HG03442 (cell line): ENCODE measurements around the gene MAP3K9.

Experiments used
- ATAC-seq: cut with Tn5 transposase; IDR thresholded peaks from one replicate; pipeline ENCODE4 v1.9.1; 2021; ENCODE audit warnings: mild to moderate bottlenecking, moderate library complexity; ENCODE audit not compliant: unreplicated experiment

The MAP3K9 gene

DNA sequence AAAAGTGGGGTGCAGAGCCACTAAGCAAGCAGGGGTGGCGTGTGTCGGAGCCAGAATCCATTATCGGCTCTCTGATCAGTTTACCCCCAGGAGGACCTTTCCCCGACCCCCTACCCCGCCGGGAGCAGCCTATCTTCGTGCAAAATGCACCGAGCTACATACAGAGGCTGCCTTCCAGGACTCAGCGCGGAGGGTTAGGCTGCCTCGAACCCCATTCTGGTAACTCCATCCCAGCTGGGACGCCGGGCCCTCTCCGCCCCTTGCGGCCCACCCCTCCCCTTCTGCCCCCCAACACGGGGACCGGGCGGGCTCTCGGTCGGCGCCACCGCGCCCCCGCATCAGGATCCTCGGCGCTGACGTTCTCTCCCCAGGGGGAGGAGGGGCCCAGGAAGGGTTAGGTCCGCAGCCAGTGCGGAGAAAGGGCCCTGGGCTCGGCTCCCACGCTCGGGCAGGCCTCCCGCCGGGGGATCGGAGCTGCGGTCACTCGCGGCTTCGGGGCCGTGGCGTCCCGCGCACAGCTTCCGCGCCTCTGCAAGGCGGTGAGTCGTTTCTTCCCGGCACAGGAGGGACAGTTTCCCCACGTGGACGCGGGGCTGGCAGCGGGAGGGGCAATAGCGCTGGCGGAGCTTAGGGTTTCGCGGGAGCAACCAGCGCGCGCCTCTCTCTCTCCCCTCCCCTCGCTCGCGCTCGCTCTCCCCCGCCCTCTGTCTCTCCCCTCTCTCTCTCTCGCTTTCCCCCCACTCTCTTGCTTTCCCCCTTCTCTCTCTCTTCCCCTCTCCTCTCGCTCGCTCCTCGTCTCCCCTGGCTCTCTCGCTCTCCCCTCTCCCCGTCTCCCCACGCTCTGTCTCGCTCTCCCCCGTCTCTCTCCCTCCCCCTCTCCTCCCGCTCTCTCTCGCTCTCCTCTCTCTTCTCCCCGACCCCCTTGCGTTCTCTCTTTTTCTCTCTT lies 12.5 kb upstream of the MAP3K9 start:
- no peak for ATAC-seq

DNA sequence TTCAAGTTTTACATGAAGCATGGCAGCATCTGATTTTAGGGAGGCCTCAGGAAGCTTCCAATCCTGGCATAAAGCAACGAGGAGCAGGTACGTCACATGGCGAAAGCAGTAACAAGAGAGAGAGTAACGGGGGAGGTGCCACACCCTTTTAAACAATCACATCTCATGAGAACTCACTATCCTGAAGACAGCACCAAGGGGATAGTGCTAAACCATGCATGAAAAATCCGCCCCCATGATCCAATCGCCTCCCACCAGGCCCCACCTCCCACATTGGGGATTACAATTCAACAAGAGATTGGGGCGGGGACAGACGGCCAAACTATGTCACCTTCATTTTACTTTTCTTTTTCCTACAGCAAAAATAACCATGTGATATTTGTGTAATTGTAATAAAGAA lies 7.2 kb upstream of the MAP3K9 start:
- no peak for ATAC-seq

DNA sequence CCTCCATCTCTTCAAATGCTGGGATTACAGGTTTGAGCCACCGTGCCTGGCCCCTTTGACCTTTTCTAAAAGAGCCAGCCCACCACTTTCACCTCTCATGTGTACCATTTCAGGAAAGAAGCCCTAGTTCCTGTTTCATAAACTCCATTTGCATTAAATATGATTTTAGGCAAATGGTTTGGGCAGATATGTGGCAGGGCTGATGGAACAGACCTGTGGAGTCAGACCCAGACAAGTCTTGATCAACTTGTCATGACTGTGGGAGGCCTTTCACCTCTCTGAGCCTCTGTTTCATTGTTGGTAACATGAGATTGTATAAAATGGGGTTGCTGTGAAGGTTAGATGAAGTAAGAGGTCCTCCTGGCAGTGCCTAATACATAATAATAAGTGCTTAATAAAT lies 5.2 kb upstream of the MAP3K9 start:
- no peak for ATAC-seq

DNA sequence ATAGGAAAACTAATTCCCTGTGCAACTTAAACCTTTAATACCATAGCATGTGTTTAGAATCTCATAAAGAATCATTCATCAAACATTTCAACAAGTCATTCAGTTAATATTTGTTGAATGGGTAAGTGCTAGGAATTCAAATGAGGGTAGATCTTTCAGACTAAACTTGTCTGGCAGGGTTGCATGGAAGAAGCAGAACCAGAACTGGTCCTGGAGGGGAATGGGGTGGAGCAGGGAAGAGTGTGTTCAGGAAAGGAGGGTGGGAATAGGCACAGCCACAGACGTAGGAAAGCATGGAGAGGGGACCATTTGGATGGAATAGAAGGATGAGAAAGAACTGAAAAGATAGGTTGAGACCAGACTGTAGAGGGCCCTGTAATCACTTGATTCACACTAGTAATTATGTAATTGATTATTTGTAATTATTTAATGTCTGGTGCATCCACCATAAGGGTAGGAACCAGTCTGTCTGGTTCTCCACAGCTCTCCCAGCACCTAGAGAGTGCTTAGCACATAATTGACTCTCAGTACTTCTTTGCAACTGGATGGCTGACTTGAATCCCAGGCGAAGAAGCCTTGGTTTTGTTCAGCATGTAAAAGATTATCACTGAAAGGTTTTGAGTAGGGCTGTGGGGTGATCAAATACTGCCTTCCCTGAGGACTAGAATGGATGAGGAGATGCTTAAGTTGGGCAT lies 3.0 kb upstream of the MAP3K9 start:
- no peak for ATAC-seq

DNA sequence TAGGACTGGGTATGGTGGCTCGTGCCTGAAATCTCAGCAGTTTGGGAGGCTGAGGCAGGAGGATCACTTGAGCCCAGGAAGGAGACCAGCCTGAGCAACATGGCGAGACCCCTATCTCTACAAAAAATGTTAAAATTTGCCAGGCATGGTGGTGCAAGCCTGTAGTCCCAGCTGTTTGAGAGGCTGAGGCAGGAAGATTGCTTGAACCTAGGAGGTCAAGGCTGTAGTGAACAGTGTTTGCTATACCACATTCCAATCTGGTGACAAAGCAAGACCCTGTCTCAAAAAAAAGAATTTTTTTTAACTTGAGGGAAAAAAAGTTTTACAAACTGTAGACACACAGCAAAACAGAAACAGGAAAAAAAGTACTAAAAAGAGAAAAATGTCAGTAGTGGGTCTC lies 2.3 kb upstream of the MAP3K9 start:
- ATAC-seq: no peak

DNA sequence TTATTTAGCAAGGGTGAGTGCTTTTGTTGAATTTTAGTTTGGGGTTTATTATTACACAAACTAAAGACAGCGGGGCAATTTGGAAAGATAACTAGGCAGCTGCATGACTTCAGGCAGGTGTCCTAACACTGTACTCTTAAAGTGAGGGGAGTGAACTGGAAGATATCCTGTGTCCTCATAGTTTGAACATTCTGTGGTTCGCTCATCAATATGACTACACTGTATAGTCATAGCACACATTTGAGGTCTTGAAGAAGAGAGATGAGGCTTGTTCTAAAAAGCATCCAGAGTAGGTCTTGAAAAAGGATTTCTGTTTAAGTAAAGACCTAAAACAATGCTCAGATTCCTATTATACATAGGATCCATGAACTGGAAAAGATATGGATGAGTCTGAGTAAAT lies 1.7 kb upstream of the MAP3K9 start:
- ATAC-seq: no peak

DNA sequence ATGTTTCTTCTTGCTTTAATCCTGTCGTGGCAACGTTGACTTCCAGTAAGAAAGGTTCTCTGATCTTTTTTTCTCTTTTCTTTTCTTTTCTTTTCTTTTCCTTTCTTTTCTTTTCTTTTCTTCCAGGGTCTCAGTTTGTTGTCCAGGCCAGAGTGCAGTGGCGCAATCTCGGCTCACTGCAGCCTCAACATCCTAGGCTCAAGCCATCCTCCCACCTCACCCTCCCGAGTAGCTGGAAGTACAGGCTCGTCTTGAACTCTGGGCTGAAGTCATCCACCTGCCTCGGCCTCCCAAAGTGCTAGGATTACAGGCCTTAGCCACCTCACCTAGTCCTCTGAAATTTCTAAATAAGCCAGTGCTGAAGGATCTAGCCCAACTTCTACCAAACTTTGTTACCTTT lies 1.3 kb upstream of the MAP3K9 start:
- no peak for ATAC-seq

DNA sequence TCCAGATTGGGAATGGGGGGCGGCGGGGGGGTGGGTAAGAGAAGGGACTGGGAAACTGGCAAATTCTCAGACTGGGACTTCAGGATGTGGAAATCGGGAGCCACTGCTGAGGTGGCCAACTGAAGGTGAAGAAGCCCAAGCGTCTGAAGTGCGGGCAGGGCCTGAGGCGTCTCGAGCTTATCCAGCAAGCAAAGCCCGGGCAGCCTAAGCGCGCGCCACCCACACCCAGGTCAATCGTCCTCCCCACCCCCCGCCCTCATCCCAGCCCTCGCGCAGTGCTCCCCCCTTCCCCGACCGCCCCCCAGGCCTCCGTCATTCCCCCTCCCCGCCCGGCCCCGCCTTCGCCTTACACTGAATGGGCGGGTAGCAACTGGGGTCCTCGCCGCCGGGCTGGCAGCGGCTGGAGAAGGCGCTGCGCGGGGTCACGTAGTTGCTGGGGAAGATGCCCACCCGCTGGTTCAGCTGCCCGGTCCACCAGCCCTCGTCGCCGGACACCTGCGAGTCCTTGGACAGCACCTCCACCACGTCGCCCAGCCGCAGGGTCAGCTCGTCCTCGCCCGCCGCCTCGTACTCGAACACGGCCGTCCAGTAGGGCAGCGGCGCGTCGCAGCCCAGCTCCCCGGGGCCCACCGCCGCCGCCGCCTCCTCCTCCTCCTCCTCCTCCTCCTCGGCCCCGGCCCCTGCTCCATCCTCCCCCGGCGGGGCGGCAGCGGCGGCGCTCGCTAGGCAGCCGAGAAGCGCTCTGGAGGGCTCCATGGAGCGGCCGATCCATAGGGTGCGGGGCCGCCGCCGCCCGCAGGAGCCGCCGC lies 693 bp downstream of the MAP3K9 start:
- peak; percentile 21 for ATAC-seq

DNA sequence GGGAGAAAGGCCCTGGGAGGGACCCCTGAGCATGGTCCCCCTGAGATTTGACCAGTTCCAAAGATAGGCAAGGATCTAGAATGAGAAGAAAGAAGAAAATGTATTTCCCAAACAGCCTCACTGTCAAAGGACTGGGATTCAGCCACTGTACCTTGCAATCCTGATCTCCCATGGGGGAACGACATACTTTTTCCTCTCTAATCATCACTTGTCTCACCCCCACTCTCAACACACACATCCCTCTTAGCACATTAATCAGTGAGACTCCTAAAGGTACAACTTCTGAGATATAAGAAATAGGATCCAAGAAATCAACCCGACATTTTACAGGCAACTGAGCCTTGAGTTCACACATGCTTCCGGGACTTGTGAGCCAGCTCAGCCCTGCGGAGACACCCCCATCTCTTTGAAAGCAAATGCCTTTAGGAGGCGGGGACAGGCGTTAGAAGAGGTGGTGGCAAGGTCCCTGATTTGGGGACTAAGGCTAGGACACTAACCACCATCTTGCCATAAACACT lies 1.4 kb downstream of the MAP3K9 start:
- ATAC-seq: no peak

DNA sequence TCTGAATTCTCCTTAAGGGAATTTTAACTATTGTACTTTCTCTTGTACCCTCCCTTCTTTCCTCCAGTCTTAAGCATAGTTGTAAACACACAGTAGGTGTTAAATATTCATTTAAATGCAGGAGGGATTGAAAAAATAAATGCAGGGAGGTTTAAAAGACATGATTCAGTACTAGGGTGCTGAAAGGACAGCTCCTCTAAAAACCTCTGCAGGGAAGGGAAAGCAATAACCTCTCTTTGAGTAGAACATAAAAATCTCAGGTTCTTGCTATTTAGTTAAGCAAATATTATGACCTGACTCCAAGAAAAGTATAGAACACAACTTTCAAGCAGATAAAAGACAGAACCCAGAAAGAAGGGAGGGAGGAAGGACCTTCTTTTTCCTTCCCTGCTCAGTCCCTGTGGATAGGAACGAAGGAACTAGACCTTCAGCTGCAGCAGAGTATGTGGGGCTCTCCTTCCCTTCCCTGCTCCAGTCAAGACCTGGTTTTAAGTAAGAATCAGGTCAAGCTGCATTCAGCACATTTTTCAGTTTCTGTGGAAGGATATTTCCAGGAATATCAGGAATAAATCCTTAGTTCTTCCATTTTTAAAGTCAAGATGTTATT lies 4.7 kb downstream of the MAP3K9 start:
- ATAC-seq: no peak

DNA sequence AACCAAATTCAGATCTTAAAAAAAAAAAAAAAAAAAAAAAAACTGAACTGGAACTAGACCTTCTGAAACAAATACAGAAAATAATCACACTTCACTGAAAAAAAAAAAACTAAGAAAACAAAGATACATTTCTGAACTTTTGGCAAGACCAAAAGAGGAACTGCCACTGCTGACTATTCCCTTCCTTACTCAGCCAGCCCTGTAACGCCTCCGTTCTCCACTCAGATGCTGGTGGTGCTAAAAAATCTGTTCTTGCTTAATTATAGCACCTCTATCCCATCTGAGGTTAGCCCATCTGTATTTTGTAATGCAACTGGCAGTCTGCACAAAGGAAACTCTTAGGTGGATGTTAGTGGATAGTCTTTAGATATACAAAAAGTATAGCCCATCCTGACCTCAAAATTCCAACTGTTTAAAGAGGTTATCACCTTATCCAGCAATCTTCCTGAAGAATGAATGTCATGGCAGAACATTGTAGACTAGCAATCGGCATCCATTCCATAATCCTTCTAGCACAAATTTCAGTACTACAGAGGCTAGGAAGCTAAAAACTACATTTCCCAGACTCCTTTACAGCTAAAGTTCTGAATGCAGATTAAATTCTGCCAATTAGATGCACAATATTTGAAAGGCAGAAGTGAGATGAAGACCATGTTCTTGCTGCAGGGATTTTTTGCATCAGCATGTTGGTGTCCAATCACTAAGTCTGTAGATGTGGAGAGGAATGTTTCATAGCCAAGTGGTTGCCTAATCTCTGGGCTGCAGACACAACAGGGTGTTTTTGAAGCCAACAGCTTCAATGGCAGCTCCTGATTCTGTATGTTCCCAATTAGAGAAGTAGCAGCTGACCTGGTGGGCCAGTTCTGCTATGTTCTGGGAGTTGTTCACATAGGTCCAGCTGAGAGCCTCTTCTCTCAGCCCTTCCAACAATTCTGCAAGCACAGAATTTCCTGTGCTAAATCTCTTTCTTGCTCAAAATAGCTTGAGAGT lies 5.7 kb downstream of the MAP3K9 start:
- ATAC-seq: peak; percentile 54

DNA sequence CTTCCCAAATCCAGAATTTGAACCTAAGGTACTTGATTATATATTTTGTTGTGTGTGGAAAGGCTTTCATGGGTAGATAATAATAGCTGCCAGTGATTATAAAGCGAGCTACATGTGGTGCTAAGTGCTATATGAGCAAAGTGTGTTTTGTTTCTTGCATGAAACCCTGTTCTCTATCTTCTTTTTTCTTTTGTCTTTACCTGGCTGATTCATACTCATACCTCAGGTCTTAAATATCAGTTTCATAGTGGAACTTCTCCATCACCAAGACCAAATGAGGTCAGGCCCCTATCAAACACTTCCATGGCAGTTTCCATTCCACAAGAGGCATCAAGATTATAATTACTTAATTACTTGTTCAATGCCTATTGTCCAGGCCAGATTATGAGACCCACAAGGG lies 6.9 kb downstream of the MAP3K9 start:
- ATAC-seq: no peak

DNA sequence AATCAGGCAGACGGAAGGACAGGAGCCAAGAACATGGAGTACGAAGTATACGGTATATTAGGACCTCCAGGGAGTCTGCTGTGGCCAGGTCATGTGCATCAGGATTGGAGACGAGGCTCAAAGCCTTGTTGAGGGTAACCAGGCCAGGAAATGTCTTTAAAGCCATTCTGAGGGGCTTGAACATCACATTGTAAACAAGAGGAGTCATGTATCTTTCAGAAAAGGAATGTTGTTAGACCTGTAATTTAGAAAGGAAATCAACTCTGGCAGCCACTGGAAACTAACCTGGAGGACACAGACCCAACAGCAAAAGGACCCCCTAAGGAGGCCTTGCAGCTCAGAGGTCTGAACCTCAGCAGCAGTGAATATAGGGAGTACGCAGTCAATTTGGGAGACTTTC lies 7.5 kb downstream of the MAP3K9 start:
- ATAC-seq: no peak

DNA sequence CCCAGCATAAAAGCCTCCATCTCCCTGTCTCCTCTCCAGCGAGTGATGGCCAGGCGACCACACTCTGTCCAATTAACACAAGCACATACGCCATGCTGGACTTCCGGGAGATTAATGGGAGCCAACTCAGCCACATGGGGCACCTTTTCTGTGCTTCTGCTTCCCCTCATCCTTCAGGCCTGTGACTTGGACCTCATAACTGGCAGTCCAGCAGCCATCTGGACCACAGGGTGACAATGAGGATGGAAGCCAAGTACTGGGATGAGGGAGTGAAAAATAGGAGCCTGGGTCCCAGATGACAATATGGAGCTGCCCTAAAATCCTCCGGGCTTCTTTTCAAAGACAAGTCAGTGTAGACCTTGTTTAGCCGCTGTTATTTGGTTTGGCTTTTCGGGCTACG lies 12.8 kb downstream of the MAP3K9 start:
- ATAC-seq: no peak

DNA sequence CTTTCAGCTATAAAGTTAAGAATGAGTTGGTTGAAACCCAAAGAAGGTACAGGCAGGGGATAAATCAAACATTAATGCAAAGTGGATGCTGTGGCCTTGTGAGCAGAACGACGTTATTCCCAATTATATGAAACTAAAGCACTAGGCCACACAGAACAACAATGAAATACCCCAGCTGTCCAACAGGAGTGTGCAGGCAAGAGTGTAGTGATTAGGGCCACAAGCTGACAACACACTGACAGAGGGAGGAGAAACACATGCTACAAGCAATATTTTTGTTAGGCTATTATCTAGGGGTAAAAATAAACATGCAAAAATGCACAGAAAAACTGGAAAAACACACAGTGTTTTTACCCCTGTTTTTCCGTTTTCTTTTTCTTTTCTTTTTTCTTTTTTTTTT lies 15.0 kb downstream of the MAP3K9 start:
- no peak for ATAC-seq

DNA sequence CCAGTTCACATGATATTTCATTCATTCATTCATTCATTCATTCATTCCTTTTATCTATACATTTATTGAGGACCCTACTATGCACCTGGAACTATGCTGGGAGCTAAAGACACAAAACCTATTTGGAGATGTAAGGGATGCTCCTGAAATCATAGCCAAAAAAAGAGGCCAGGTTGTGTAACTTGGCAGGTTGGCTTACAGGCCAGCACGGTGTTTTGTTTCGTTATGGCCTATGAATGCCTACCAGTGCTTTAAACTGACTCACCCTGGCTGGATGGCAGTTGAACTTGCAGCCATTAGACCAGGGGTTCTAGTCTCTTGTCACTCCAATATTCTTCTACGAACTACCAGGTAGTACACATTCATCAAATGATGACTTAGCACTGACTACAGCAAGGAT lies 15.7 kb downstream of the MAP3K9 start:
- ATAC-seq: no peak

DNA sequence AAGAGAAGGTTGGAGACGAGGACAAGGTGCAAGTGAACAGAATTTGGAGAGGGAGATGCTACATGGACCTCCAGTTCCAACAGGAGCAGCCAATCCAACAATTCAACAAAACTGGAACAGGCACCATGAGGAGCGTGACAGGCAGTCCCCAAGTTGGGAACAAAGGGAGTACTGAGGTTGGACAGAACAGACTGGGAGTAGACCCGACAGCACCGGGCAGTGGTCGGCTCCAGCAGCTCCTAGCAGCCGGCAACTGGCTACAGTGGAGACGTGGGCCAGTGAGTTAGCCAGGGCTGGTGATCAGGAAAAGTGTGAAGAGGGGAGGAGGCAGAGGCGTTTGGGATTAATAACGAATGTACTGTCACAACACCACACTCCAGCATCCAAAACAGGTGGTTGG lies 16.4 kb downstream of the MAP3K9 start:
- no peak for ATAC-seq

DNA sequence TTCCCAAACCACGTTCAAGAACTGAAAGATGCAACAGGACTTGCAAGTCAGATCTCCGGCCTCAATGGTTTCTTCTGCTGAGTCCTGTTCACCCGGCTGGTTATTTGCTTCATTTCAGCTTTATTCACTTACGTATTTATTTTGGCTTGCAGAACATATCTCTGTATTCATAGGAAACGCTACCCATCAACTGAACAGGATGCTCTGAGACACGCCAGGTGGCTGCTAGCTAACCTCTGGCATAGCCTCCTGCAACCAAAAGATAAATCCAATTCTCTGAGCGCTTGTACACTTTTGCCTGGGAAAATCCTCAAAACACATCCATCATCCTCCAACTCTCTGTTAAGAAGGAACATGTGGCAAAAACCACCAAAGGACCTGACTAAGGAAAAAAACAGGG lies 17.3 kb downstream of the MAP3K9 start:
- ATAC-seq: no peak

DNA sequence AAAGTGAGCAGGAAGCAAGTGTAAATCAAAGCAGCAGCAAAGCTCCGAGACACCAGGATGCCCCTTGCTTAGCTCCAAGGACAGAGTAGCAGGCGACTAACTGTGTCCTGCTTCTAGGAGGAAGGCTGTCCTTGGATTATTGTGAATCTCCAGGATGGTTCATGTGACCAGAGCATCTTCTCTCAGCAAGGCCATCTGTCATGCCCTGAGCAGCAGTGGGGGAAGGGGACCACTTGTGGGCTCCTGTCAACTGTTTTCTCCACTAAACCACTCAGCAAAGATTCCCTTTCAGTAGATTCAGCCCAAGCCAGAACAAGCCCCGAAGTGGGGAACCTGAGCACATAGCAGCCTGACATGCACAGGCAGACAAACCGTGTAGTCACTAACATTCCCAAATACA lies 19.4 kb downstream of the MAP3K9 start:
- no peak for ATAC-seq

DNA sequence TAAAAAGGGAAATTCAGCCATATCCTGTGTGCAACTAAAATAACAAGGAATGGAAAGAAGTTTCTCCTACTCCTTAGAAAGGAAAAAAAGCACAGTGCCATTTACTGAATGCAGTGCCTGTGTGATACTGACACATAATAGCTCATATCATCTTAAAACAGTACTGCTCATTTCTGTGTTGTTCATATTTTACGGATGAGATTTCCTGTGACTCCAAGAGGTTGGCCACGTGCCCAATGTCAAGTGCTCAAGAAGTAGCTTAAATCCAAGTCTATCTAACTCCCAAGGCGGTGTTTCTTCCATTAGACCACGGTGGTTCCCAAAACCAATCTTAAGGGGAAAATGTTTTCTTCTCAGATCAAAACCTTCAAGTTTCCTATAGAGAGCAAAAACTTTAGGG lies 20.0 kb downstream of the MAP3K9 start:
- ATAC-seq: no peak
